Fibroblast of skin of scalp (primary cell): Measurements from ENCODE around the gene DIP2C.
A peak's percentile ranks its signal among the peaks of the same experiment; 100 is the strongest.

Source experiments
- DNase-seq: peaks from one replicate; pipeline ENCODE4 v3.0.0-alpha.2; 2013

The DIP2C gene

DNA sequence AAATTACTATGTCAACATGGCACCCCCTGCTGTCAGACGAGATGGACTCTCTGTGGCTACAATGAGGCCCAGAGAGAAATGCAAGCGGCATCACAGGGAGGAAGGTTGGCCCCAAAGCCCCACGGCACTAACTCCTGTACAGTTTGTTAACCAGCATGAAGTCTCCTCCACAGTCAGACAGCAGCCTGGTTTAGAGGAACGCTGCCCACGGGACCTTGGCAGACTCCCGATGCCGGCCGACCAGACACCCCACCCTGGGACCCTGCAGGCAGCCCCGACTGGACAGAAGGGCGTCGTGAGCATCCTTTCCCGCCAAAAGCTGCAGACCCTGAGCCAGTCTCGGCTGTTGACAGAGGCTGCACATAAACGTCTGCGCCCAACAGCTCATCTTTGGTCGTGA, 158.8 kb downstream of the DIP2C start:
- no peak for DNase-seq

DNA sequence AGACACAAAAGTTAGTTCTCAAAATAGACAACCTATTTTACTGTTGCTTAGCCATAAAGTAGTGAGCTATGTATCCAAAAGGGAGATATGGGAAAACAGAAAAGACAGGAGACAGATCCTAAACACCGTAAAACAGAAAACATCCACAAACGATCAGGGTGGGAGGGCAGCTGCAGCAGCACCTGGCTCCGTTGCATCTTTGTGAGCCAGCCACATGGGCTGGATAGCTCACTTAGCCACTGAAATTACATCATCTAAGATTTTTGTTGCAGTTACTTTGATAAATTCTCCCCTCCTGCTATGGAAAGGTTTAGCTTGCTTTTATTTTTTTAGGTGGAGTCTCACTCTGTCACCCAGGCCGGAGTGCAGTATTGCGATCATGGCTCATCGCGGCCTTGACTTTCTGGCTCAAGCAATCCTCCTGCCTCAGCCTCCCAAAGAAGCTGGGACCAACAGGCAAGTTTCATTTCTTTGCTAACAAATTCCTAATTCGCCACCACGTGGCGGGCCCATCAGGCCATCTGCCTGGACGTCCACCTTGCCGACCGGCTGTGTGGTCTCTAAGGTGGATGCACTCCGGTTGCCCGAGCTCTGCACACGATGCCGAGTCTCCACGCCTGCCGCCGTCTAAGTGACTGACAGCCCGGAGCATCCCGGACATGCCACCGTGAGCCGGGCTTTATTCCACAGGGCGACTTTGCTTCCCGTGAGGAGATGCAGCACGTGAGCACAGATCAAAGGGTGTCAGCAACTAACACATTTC, 159.8 kb downstream of the DIP2C start:
- no peak for DNase-seq

DNA sequence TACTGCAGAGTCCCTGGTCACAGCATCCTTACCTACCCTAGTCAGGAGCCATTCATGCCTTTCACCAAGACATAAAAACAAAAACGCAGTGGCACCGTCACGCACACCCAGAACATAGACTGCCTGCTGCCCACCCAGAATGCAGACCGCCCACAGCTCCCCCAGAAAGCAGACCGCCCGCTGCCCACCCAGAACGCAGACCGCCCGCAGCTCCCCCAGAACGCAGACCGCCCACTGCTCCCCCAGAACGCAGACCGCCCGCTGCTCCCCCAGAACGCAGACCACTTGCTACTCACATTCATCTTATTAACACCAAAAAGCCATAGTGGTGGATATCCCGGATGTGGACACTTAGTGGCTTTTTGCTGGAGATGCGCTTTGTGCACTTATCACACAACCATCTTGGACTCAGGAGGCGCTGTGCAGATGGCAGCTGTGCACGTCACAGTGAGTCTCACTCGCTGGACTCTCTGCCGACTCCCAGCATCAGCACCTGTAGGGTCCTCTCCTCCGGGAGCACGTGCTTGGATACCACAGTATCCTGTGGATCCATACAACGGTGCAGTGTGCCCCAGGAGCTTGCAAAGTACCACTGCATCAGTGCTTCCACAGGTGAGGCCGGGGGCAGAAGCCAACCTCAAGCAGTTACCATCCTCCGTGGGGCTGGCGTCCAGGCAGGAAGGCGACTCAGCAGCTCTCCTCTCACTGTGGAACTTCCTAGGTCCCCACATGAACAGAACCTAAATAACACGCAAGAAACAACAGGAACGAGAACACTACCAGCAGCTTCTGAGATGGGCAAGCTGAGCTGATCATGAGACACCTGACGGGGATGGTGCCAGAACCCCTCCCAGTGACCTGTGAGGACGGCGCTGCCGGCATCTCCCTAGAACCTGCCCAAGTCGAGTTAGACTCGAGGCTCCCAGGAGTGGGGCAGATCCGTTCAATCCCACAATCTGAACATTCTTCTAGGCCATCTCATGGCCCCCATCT, 161.0 kb downstream of the DIP2C start:
- no peak for DNase-seq

DNA sequence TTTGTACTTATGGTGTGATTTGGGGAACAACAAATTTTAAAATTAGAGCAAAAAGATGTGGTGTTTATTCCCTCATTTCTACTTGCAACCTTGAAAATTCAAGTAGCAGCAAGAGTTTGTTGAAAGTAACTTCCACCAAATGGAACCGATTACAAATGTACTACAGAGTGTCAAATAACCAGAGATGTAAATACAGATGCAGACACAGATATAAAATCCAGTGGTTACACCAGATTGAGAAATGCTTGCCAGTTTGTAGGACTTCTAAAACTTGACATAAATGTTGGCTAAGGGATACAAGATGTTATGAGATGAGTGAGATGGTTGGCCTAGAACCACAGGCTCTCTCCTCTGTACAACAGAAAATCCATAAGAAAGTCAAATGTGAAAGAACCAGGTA, 162.1 kb downstream of the DIP2C start:
- DNase-seq, result no peak

DNA sequence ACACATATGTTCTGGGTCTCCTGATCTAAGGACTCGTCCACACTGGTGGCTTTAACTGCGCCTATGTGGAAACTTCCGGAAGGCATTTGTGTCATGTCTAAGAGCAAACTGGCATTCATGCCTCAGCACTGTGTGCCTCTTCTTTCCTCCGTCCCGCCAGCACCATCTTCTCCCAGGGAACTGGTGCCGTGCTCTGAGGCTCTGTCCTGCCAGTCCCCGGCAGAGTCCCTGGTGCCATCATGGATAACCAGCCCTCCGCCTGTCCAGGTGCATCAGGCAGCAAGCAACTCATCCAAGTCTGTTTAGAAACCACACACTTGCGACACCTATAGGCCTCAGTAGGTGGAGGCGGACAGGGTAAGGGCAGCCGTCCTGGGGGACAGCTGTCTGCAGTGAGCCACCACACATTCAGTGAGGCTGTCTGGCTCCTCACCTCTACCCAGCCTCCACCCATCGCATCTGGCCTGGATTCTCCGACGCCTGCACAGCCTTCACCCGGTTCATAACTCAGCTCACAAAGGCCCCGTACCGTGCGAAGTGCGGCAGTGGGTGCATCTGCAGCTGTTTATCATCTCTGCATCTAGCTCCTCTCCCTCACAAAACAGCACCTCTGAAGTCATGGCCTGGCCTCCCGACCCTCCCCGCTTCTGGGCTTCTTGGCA, 162.7 kb downstream of the DIP2C start:
- no peak for DNase-seq

DNA sequence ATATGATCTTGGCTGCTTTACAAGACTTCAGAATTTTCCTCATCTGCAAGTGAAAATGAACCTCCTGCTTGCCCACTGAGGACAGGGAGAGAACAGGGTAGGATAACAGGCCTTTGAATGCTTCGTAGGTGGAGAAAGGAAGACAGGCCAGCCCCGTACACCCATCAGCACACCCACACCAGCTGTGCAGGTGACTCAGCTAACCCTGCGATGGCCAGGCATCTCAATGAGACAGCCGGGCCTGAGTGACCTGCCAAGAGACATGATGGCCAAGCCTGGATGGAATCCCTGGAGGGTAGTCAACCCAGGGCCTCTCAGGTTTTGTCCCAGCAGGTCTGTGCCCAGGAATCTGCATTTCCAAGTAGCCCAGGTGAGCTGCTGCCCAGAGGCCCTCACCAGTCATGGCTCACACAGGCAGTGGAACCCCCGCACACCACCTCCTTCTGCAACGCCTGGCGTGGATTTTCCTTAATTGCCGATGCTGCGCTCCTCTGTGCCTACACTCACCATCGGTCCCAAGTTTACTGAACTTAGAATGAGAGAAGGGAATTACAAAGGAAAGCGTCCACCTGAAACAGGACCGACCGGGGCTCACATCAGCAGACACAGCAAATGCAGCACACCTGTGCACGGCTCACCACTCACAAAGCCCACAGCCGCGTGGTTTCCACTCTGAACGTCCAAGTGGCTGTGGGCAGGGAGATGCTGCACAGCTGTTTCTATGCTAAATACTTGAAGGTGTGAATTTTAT, 163.7 kb downstream of the DIP2C start:
- no peak for DNase-seq

DNA sequence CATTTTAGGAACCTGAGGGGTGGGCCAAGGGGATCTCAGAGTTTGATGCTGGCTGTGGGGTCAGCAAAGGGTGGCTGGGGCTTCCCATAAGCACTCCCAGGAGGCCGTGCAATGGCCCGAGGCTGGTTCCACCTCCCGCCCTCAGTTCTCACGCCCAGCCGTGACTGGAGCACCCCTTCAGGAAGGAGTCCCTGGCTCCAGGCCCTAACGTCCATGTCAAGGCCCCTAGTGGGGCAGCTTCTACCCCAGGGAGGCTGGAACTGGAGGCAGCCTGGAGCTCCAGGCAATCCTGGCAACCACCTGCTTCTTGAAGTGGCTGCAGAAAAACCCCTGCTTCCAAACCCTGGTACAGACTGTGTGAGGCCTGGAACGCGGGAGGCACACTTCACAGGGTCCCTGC, 165.5 kb downstream of the DIP2C start:
- DNase-seq, result no peak

DNA sequence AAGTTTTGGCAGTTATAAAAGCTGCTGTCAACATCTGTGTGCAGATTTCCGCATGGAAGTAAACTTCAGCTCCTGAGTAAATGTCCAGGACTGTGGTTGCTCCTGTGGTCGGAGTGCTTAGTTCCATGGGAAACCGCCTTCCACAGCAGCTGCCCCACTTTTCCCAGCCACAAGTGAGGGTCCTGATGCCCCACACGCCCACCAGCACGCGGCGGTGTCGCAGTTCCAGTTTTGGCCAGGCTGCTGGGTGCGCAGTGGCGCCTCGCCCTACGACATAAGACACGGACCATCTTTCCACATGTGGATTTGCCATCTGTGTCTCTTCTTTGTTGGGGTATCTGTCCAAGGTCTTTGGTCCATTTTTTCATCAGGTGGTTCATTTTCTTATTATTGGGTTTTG, 167.1 kb downstream of the DIP2C start:
- DNase-seq, result no peak

DNA sequence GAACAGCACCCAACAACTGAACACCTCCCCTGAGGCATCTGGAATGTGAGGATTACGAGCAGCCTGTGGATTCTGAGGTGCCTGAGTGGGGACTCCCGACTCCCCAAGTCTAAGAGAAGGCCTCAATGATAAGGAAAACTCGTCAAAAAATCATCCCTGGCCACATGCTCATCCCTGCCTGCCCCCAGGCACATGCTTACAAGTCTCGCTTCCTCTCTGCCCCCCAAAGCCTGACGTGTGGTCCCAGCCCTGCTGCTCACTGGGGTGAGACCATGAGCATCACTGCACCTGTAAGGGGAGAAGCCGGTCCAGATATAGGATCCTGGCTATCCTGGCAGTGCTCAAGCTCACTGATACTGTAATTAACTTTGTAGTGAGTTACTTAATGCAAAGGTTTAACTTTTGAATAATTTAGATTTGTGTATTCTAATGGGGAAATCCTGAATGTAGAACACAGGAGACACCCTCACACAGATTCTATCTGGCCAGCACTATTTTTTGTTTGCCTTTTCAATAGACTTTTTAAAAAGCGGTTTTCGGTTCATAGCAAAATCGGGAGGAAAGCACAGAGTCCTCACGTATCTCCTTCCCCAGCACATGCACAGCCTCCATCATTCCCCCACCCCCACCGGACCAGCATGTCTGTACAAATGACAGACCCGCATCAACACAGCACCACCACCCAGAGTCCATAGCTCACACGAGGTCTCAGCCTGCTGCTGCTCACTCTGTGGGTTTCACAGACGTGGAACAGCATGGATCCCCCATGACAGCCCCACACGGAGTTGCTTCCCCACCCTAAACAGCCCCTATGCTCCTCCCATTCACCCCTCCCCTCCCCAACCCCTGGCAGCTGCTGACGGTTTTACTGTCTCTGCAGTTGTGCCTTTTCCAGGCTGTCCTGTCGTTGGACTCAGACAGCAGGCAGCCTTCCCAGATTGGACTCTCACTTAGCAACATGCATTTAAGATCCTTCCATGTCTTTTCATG, 167.9 kb downstream of the DIP2C start:
- DNase-seq, result no peak

DNA sequence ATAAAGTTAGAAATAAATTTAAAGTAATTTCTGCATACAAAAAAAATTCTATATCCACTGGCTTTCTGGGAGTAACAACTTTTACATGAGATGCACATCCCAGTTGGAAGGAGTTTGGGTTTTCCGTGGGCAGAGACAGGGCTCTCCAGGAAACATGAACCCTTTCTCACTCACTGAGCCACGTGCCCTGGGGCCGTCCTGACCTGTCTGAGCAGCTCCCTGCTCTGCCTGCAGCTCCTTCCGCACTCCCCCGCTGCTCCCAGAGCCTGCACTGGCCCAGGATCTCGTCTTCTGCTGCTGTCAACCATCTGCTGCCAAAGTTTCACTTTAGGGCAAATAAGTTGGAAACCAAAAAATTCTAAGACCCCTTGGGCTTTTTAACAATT, 169.1 kb downstream of the DIP2C start:
- no peak for DNase-seq

DNA sequence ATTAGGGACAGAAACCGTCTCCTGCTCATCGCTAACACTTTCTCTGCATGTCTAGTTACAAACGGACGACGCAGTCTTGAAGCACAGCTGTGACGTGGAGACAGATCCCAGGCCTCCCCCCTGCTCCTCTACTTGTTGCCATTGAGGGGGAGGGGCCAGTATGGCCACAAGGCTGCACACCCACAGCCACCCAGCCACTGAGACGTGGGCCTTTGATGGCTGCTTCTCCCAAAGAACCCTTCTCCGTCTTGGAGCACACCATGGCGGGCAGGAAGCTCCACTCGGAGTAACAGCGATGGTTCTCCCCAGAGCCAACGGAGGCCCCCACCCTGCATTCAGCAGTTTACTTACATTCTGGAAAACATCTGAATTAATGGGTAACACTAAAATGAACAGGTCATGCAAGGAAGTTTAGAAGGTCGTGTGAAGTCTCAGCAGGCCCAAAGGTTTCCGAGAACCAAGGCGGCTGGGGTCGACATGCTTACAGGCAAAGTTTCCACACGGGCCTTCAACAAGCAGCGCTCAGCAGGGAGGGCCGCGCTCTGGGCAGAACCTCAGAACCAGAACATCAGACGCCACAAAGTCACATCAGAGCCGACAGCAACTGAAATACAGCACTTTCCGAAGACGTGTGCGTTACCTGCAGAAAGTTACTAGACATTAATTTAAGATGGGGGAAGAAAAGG, 169.6 kb downstream of the DIP2C start:
- DNase-seq, result no peak

DNA sequence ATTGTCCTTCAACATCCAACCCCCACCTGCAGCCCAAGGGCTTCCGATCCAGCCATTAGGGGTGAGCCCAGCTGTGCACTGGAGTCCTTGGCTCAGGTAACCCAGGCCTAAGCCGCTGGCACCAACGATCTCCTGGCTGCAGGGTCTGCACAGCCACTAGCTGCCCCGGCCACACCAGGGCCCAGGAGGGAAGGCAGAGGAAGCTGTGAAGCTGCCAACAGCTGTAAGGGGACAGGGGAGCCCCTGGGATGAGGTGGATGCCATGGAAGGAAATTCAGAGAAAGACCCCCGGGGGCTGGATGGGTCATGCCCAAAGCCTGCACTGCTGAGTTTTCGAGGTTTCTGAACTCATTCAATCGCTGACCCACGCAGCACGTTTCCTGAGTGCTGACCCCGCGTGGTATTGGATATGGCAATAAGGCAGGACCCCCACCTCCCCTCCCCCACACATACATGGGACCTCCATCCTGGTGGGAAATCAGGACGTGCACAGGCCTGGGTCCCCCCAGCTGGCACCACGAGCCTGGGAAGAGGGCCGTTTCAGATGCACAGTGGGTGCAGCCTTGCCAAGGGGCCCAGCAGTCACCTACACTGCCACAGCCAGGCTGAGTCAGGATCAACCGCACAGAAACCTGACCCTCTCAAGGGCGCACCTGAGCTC, 170.3 kb downstream of the DIP2C start:
- DNase-seq, result no peak

DNA sequence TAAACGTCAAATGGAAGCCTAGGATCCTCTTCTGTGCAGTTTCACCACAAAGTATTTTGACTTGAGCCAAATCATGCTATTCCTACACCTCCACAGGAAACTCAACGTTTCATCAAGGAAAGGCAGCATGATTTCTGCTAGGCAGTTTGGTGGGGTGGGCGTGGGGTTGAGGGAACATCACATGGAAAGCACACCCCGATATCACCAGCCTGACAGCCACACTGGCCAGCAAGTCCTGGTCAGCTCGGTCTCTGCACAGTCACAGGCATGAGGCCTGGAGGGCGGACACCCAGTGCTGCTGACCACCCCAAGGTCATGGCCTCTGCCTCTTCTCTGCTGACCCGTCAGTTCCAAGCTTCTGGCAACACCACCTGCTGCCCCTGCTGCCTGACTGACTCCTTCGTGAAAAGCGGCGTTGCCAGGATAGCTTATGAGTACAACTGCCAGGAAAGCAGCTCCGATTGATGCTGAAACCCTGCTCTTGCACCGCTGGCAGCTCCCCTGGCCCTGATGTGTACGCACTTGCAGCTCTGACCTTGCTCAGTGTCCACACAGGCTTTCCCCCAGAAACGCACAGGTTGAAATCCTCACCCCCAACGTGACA, 171.5 kb downstream of the DIP2C start:
- DNase-seq, result no peak

DNA sequence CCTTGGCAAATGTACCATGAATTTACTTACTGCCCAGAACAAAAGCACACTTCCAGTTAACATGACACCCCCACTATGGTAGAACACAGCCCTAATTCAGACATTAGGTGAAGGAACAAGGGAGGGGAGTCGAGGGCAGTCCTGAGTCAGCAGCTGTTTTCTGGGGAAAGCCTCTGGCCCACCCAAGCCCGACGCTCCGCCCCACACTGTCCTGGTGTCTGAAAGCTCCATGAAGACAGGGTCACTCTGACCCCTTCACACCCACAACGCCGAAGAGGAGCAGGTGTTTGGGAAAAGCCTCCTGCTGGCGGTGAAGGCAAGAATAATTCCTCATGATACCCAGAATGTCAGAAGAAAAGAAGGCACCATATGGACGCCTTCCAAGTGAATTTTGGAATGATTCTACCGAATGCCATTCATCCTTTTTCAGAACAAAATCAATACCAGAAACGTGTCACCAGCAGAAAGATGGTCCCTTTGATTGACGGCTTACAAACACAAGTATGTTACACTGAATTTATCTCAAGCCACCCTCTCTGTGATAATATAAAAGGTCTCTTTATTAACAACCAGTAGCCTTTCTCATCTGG, 172.1 kb downstream of the DIP2C start:
- DNase-seq, result no peak

DNA sequence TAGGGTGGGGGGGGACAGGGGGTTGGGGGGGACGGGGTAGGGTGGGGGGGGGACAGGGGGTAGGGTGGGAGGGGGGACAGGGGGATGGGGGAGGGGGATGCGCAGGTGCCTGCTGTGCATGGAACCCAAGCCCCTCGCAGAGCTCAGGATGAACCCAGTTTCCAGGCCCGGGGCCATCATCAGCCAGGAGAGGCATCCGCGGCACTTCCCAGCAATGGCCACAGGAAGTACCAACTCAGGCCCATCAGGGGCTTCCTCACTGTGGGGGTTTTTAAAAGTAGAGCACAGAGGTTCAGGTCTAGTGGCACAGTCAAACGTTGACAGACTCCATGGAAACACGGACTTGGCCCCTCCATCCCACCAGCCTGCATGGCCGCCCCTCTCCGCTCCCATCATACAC, 172.7 kb downstream of the DIP2C start:
- no peak for DNase-seq

DNA sequence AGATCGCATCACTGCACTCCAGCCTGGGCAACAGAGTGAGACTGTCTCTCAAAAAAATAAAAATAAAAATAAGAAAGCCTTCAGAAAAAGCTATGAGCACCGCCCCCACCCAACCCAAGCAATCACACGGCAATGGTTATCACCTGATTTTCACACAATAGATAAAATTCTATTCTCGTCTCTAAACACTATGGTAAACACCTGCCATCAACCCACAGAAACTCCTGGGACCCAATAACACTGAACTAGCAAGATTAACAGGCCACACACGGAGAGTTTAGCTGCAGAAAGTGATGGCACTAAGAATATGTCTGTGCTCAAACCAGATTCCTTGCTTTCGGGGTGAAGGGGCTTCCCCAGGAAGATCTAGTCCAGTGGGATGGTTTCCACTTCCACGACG, 173.8 kb downstream of the DIP2C start:
- no peak for DNase-seq

DNA sequence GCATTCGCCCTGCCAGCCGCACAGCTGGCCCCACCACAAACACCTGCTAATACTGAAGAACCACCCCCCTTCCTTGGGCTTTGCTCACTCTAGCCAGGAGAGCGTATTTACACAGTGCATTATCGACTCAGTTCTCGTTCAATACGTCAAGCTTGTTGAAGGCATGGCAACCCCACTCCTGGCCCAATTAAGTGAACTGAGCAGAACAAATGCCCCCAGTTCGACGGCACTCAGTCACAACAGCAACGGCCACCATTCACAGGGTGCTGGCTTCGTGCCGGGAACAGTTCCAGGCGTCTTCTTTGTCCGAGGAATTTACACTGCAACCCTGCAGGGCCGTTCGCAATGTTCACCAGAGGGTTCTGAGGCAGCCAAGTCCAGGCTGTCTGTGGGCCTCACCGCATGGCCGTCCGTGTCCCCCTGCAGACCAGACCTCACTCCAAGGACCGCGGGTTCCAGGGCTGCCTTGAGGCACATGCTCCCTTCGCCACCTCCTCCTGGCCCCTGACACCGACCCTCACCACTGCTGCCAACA, 175.3 kb downstream of the DIP2C start:
- no peak for DNase-seq

DNA sequence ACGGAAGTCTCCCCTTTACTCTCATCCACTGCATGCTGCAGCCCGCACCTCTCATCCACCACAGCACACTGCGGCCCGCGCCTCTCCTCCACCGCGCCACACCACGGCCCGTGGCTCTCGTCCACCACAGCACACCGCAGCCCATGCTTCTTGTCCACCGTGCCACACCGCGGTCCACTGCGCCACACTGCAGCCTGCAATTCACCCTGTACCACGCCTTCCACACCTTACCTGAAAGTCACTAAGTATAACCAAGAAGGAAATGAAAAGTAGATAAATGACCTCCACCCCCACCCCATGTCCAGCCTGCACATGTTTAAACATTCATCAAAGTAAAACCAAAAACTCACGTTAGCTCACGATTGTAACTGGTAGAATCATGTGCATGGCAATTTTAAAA, 176.1 kb downstream of the DIP2C start:
- no peak for DNase-seq

DNA sequence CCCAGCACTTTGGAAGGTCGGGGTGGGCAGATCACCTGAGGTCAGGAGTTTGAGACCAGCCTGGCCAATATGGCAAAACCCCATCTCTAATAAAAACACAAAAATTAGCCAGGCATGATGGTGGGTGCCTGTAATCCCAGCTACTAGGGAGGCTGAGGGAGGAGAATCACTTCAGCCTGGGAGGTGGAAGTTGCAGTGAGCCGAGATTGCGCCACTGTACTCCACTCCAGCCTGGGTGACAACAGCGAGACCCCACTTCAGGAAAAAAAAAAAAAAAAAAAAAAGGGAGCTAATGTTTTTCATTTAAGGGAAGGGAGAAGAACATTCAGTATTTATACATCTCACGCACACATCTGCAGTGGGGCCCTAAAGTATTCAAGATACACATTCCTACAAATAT, 176.8 kb downstream of the DIP2C start:
- DNase-seq, result peak; percentile 30
